ENCODE measurements around the gene PCED1B.
"Not testable (repeated sequence)": the region's sequence is repeated elsewhere in the genome, so short reads cannot be mapped to it uniquely, and the experiment has no call there.

The PCED1B gene

GRCh38 chr12:47277972-47278448, 198.6 kb downstream of the PCED1B start:
- DNase-seq (ENCODE audit: low read depth) = no peak

DNA sequence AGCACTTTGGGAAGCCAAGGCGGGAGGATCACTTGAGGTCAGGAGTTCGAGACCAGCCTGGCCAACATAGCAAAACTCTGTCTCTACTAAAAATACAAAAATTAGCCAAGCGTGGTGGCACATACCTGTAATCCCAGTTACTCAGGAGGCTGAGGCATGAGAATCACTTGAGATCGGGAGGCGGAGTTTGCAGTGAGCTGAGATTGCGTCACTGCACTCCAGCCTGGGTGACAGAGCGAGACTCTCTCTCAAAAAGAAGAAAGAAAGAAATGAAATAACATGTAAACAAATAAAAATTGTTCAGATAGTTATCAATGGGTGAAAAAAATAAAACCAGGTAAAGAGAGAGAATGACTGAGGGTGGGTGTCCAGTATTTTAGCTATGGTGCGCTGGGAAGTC, 200.3 kb downstream of the PCED1B start:
- not testable (repeated sequence) for DNase-seq (ENCODE audit: low read depth)

DNA sequence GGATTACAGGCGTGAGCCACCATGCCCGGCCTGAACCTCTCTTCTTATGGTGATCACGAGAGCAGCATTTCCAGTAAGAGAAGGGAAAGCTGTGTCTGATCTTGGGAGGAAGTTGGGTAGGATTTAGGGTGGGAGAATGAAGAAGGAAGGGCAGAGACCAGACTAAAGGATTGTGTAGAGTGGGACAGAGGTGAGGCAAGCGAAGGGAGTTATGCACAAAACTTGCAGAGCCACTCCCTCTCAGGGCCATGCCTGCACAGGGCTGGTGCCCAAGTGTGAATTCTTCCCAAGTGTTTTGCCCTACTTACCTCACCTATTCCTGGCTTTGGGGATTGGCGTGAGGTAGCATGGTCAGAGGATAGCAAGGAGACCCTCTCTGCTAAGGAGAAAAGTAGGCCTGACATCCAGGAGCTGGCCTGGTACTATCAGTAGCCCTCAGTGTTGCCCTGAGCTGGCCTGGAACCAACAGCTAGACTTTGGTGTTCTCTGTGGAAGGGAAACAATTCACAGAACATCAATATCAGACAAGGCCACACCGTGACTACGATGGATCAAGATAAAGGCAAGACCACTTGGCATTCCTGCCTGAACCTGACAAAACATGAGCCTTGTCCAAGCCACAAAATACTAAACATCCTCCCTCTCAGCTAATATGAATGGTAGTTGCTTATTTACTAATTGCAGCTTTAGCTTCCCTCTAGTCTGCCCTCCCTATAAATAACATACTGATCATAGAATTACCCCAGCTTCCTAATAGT, 201.3 kb downstream of the PCED1B start:
- DNase-seq (ENCODE audit: low read depth) = no peak

GRCh38 chr12:47281667-47282171, 202.3 kb downstream of the PCED1B start:
- DNase-seq (ENCODE audit: low read depth) = no peak

DNA sequence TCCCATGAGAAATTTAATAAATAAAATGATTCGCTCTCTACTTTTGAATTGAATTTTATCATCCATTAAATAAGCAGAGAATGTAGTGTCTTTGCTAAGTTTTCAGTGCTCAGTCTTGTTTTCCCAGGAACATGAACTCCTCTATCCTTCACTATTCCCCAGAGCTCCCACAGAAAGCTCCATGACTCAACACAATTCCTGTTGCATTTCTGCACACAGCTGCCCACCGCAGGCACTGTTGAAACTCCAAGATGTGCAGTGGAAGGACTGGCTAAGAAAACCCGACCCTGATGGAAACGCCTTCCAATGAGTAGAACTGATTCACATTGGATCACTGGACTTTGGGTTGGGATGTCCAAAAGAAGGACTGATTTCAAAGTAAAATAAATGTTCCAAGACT, 202.8 kb downstream of the PCED1B start:
- no peak for DNase-seq (ENCODE audit: low read depth)

Data from stimulated activated CD8-positive, alpha-beta memory T cell treated with anti-CD3 and anti-CD28 coated beads, Interleukin-15, amount 100 ng/mL, for 1 hour (primary cell).